Transverse colon (tissue), 4 donors: ENCODE measurements around the gene ETFBKMT.

Experiments
- CTCF ChIP-seq, 5 experiments: fragments of 200-600 bp in 3 of 5; fragments of 450-650 bp in 2 of 5; sonication (generic) in 3 of 5; IDR thresholded peaks; 1 replicate in 2 of 5; 2 replicates in 3 of 5; pipeline ENCODE4 v1.5.1; 2016 to 2017; ENCODE audit warnings: antibody characterized with exemption in 5 of 5, inconsistent platforms in 3 of 5, mild to moderate bottlenecking in 2 of 5, moderate library complexity in 1 of 5
- EP300 ChIP-seq: sonication (generic); formaldehyde crosslinking; IDR thresholded peaks from one replicate; pipeline ENCODE4 v1.6.1; 2017; ENCODE audit warnings: antibody characterized with exemption, low read depth
- POLR2A ChIP-seq: fragments of 450-650 bp; IDR thresholded peaks from one replicate; pipeline ENCODE4 v1.6.1; 2016; ENCODE audit warnings: antibody characterized with exemption, mild to moderate bottlenecking, moderate library complexity
- POLR2AphosphoS5 ChIP-seq, 3 donors: sonication (generic); formaldehyde crosslinking; IDR thresholded peaks; one replicate each; pipeline ENCODE4 v1.6.1; 2016; ENCODE audit warnings: antibody characterized with exemption in 3 of 3

GRCh38 chr12:31612819-31613218, 46.7 kb upstream of the ETFBKMT start:
- TF ChIP-seq POLR2AphosphoS5 (IDR thresholded peaks at IDR 0.05) (no peak), CTCF (IDR thresholded peaks at IDR 0.05) (no peak), POLR2A (no peak), EP300 (no peak)
